GM23338 (cell line): ENCODE data around the gene BLM. TPM values are rescaled to one million over a fixed set of nuclear protein-coding genes. Genes with fewer than 3 reads are reported as not detected.

Experiments used
- ATAC-seq: fragments of 200-7000 bp; cut with Tn5 transposase; 3 replicates; pipeline ENCODE4 v1.9.1; 2020
- DNase-seq: peaks from one replicate; pipeline ENCODE4 v3.0.0-alpha.2; 2015; ENCODE audit warnings: low spot score
- H2AFZ ChIP-seq: fragments of 200-600 bp; sonication (generic); 2 replicates; pipeline ENCODE4 v1.8.0; 2016; ENCODE audit warnings: antibody characterized with exemption, mild to moderate bottlenecking, moderate library complexity
- H3F3A ChIP-seq: fragments of 200-600 bp; sonication (generic); replicated peaks from 2 replicates; pipeline ENCODE4 v1.8.0; 2017; ENCODE audit warnings: antibody characterized with exemption, mixed run types, low read depth
- H3K27ac ChIP-seq: fragments of 200-600 bp; sonication (generic); 2 replicates; pipeline ENCODE4 v1.6.1; 2016; ENCODE audit warnings: low read depth
- H3K27me3 ChIP-seq: fragments of 200-600 bp; sonication (generic); 2 replicates; pipeline ENCODE4 v1.8.0; 2016; ENCODE audit warnings: mild to moderate bottlenecking, mixed run types, moderate library complexity; ENCODE audit not compliant: insufficient read depth
- H3K36me3 ChIP-seq: fragments of 200-600 bp; sonication (generic); 2 replicates; pipeline ENCODE4 v1.8.0; 2016; ENCODE audit warnings: mild to moderate bottlenecking; ENCODE audit not compliant: insufficient read depth
- H3K4me1 ChIP-seq: fragments of 200-600 bp; sonication (generic); 2 replicates; pipeline ENCODE4 v1.8.0; 2016; ENCODE audit warnings: mild to moderate bottlenecking, moderate library complexity; ENCODE audit not compliant: insufficient read depth
- H3K4me2 ChIP-seq: fragments of 200-600 bp; sonication (generic); 2 replicates; pipeline ENCODE4 v1.7.1; 2017; ENCODE audit warnings: mixed run types
- H3K4me3 ChIP-seq: fragments of 200-600 bp; sonication (generic); 2 replicates; pipeline ENCODE4 v1.6.1; 2016; ENCODE audit warnings: mixed run types
- H3K79me2 ChIP-seq: fragments of 200-600 bp; sonication (generic); replicated peaks from 2 replicates; pipeline ENCODE4 v1.8.0; 2017; ENCODE audit warnings: mild to moderate bottlenecking; ENCODE audit not compliant: insufficient read depth
- H3K9me2 ChIP-seq: fragments of 200-600 bp; sonication (generic); 2 replicates; pipeline ENCODE4 v1.8.0; 2017; ENCODE audit not compliant: insufficient read depth
- H4K20me1 ChIP-seq: fragments of 200-600 bp; sonication (generic); replicated peaks from 2 replicates; pipeline ENCODE4 v1.8.0; 2017; ENCODE audit warnings: mild to moderate bottlenecking; ENCODE audit not compliant: insufficient read depth
- H3K27ac Mint-ChIP-seq: 2 replicates; pipeline ENCODE4 v1.8.0; 2020; ENCODE audit warnings: inconsistent platforms, mild to moderate bottlenecking, moderate library complexity, mixed read lengths
- H3K27me3 Mint-ChIP-seq: 3 replicates; pipeline ENCODE4 v1.8.0; 2022; ENCODE audit warnings: low read depth, mild to moderate bottlenecking, moderate library complexity, mixed read lengths, inconsistent platforms; ENCODE audit not compliant: insufficient read depth, poor library complexity
- H3K36me3 Mint-ChIP-seq: 3 replicates; pipeline ENCODE4 v1.8.0; 2021; ENCODE audit warnings: low read depth, mild to moderate bottlenecking, inconsistent platforms, moderate library complexity, mixed read lengths
- H3K4me1 Mint-ChIP-seq: 3 replicates; pipeline ENCODE4 v1.8.0; 2020; ENCODE audit warnings: mild to moderate bottlenecking, inconsistent platforms, mixed read lengths
- H3K4me3 Mint-ChIP-seq: 3 replicates; pipeline ENCODE4 v1.8.0; 2021; ENCODE audit warnings: moderate library complexity, mild to moderate bottlenecking, inconsistent platforms, mixed read lengths
- H3K9me3 Mint-ChIP-seq: 3 replicates; pipeline ENCODE4 v1.8.0; 2020; ENCODE audit warnings: moderate library complexity, mild to moderate bottlenecking, inconsistent platforms, mixed read lengths
- CREB1 ChIP-seq: fragments of 250-450 bp; sonication (Bioruptor Pico); IDR thresholded peaks from 2 replicates; pipeline ENCODE4 v1.5.0; 2020; ENCODE audit warnings: low read depth, mild to moderate bottlenecking, moderate library complexity
- ETS1 ChIP-seq: IDR thresholded peaks from 2 replicates; pipeline ENCODE4 v1.6.1; 2016; ENCODE audit warnings: antibody characterized with exemption
- EZH2 ChIP-seq: fragments of 200-600 bp; sonication (generic); IDR thresholded peaks from one replicate; pipeline ENCODE4 v1.8.0; 2017; ENCODE audit warnings: antibody characterized with exemption, mild to moderate bottlenecking, low read depth; ENCODE audit not compliant: unreplicated experiment
- EZH2phosphoT487 ChIP-seq: fragments of 200-600 bp; sonication (generic); IDR thresholded peaks from one replicate; pipeline ENCODE4 v1.8.1; 2018; ENCODE audit warnings: antibody characterized with exemption; ENCODE audit not compliant: unreplicated experiment
- JUNB ChIP-seq: IDR thresholded peaks from one replicate; pipeline ENCODE4 v1.6.1; 2016; ENCODE audit warnings: antibody characterized with exemption; ENCODE audit not compliant: unreplicated experiment
- NANOG ChIP-seq: IDR thresholded peaks from 2 replicates; pipeline ENCODE4 v1.6.1; 2016; ENCODE audit warnings: antibody characterized with exemption, borderline replicate concordance
- POLR2AphosphoS5 ChIP-seq: IDR thresholded peaks from 2 replicates; pipeline ENCODE4 v1.6.1; 2016; ENCODE audit warnings: antibody characterized with exemption, low read depth
- STAT1 ChIP-seq: IDR thresholded peaks from one replicate; pipeline ENCODE4 v1.6.1; 2016; ENCODE audit warnings: antibody characterized with exemption; ENCODE audit not compliant: unreplicated experiment
- ZNF114 ChIP-seq: fragments of 250-450 bp; sonication (Bioruptor Pico); IDR thresholded peaks from 2 replicates; pipeline ENCODE4 v1.5.0; 2020; ENCODE audit warnings: mild to moderate bottlenecking, moderate library complexity
- ZNF331 ChIP-seq: fragments of 250-450 bp; sonication (Bioruptor Pico); IDR thresholded peaks from 2 replicates; pipeline ENCODE4 v1.5.0; 2020; ENCODE audit warnings: low read depth, mild to moderate bottlenecking, moderate library complexity
- polyA plus RNA-seq: library from polyadenylated mRNA; unstranded; fragments of >200 nt; fragmentation: Nextera tagmentation; extraction: Ambion mirVana; gene quantifications from 2 replicates; pipeline ENCODE4 v1.2.1, GENCODE V29; 2016
- total RNA-seq: library from RNA; depleted of rRNA; stranded (reverse); fragments of >200 nt; shearing (Covaris generic); gene quantifications from 2 replicates; pipeline ENCODE4 v1.2.3, GENCODE V29; 2014
- TF ChIP-seq, protein P1 (sequence below): IDR thresholded peaks from one replicate; pipeline ENCODE4 v1.6.1; 2018; ENCODE audit warnings: antibody characterized with exemption; ENCODE audit not compliant: unreplicated experiment
- TF ChIP-seq, protein P2 (sequence below), 2 experiments: fragments of 200-600 bp in 1 of 2; sonication (generic) in 1 of 2; conservative IDR thresholded peaks; 2 replicates each; pipeline versions ENCODE4 v1.5.1 to v1.6.1; 2016 to 2017; ENCODE audit warnings: antibody characterized with exemption in 2 of 2, low read depth in 2 of 2, mild to moderate bottlenecking in 2 of 2, moderate library complexity in 1 of 2
- TF ChIP-seq, protein P3 (sequence below): fragments of 250-450 bp; sonication (Bioruptor Pico); IDR thresholded peaks from 2 replicates; pipeline ENCODE4 v1.5.0; 2020; ENCODE audit warnings: mild to moderate bottlenecking, moderate library complexity

BLM gene
- total and polyA plus RNA-seq, 2 experiments from 2014 or later: 43.1 to 43.3 TPM

- Mint-ChIP-seq H3K4me3 (peak overlapping the region; percentile 42; the same call in 1 of the 3 replicates), H3K36me3 (peaks cover 56% of the 10 kb centered on the region), H3K9me3 (no peaks in the 10 kb centered on the region), H3K27me3 (peaks cover 13% of the 10 kb centered on the region), H3K4me1 (peaks cover 44% of the 10 kb centered on the region), H3K27ac (peak overlapping the region; percentile 97)
- H3K27ac ChIP-seq: peak overlapping the region; percentile 32
- peaks cover 16% of the 10 kb centered on the region for H3K36me3 ChIP-seq
- peaks cover 14% of the 10 kb centered on the region; the same call in 1 of the 2 replicates for H3F3A ChIP-seq
- H3K9me2 ChIP-seq: no peaks in the 10 kb centered on the region
- H3K79me2 ChIP-seq: no peaks in the 10 kb centered on the region
- ATAC-seq (peak; percentile 40), DNase-seq (peak; percentile 47)
- H2AFZ ChIP-seq: no peak overlapping the region
- no peak overlapping the region for H3K4me3 ChIP-seq
- H3K4me1 ChIP-seq: peaks cover 8% of the 10 kb centered on the region; the same call in 1 of the 2 replicates
- TF ChIP-seq EZH2: no peak
- no peak for TF ChIP-seq ZNF331 (CRISPR knock-in tag)
- TF ChIP-seq, protein P1, sequence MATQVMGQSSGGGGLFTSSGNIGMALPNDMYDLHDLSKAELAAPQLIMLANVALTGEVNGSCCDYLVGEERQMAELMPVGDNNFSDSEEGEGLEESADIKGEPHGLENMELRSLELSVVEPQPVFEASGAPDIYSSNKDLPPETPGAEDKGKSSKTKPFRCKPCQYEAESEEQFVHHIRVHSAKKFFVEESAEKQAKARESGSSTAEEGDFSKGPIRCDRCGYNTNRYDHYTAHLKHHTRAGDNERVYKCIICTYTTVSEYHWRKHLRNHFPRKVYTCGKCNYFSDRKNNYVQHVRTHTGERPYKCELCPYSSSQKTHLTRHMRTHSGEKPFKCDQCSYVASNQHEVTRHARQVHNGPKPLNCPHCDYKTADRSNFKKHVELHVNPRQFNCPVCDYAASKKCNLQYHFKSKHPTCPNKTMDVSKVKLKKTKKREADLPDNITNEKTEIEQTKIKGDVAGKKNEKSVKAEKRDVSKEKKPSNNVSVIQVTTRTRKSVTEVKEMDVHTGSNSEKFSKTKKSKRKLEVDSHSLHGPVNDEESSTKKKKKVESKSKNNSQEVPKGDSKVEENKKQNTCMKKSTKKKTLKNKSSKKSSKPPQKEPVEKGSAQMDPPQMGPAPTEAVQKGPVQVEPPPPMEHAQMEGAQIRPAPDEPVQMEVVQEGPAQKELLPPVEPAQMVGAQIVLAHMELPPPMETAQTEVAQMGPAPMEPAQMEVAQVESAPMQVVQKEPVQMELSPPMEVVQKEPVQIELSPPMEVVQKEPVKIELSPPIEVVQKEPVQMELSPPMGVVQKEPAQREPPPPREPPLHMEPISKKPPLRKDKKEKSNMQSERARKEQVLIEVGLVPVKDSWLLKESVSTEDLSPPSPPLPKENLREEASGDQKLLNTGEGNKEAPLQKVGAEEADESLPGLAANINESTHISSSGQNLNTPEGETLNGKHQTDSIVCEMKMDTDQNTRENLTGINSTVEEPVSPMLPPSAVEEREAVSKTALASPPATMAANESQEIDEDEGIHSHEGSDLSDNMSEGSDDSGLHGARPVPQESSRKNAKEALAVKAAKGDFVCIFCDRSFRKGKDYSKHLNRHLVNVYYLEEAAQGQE: no peak
- no peak for TF ChIP-seq STAT1
- no peak for TF ChIP-seq ETS1
- TF ChIP-seq, protein P2, sequence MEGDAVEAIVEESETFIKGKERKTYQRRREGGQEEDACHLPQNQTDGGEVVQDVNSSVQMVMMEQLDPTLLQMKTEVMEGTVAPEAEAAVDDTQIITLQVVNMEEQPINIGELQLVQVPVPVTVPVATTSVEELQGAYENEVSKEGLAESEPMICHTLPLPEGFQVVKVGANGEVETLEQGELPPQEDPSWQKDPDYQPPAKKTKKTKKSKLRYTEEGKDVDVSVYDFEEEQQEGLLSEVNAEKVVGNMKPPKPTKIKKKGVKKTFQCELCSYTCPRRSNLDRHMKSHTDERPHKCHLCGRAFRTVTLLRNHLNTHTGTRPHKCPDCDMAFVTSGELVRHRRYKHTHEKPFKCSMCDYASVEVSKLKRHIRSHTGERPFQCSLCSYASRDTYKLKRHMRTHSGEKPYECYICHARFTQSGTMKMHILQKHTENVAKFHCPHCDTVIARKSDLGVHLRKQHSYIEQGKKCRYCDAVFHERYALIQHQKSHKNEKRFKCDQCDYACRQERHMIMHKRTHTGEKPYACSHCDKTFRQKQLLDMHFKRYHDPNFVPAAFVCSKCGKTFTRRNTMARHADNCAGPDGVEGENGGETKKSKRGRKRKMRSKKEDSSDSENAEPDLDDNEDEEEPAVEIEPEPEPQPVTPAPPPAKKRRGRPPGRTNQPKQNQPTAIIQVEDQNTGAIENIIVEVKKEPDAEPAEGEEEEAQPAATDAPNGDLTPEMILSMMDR (conservative IDR thresholded peaks at IDR 0.05; ENCODE audit: low read depth in 2 of 2): no peak
- TF ChIP-seq, protein P3, sequence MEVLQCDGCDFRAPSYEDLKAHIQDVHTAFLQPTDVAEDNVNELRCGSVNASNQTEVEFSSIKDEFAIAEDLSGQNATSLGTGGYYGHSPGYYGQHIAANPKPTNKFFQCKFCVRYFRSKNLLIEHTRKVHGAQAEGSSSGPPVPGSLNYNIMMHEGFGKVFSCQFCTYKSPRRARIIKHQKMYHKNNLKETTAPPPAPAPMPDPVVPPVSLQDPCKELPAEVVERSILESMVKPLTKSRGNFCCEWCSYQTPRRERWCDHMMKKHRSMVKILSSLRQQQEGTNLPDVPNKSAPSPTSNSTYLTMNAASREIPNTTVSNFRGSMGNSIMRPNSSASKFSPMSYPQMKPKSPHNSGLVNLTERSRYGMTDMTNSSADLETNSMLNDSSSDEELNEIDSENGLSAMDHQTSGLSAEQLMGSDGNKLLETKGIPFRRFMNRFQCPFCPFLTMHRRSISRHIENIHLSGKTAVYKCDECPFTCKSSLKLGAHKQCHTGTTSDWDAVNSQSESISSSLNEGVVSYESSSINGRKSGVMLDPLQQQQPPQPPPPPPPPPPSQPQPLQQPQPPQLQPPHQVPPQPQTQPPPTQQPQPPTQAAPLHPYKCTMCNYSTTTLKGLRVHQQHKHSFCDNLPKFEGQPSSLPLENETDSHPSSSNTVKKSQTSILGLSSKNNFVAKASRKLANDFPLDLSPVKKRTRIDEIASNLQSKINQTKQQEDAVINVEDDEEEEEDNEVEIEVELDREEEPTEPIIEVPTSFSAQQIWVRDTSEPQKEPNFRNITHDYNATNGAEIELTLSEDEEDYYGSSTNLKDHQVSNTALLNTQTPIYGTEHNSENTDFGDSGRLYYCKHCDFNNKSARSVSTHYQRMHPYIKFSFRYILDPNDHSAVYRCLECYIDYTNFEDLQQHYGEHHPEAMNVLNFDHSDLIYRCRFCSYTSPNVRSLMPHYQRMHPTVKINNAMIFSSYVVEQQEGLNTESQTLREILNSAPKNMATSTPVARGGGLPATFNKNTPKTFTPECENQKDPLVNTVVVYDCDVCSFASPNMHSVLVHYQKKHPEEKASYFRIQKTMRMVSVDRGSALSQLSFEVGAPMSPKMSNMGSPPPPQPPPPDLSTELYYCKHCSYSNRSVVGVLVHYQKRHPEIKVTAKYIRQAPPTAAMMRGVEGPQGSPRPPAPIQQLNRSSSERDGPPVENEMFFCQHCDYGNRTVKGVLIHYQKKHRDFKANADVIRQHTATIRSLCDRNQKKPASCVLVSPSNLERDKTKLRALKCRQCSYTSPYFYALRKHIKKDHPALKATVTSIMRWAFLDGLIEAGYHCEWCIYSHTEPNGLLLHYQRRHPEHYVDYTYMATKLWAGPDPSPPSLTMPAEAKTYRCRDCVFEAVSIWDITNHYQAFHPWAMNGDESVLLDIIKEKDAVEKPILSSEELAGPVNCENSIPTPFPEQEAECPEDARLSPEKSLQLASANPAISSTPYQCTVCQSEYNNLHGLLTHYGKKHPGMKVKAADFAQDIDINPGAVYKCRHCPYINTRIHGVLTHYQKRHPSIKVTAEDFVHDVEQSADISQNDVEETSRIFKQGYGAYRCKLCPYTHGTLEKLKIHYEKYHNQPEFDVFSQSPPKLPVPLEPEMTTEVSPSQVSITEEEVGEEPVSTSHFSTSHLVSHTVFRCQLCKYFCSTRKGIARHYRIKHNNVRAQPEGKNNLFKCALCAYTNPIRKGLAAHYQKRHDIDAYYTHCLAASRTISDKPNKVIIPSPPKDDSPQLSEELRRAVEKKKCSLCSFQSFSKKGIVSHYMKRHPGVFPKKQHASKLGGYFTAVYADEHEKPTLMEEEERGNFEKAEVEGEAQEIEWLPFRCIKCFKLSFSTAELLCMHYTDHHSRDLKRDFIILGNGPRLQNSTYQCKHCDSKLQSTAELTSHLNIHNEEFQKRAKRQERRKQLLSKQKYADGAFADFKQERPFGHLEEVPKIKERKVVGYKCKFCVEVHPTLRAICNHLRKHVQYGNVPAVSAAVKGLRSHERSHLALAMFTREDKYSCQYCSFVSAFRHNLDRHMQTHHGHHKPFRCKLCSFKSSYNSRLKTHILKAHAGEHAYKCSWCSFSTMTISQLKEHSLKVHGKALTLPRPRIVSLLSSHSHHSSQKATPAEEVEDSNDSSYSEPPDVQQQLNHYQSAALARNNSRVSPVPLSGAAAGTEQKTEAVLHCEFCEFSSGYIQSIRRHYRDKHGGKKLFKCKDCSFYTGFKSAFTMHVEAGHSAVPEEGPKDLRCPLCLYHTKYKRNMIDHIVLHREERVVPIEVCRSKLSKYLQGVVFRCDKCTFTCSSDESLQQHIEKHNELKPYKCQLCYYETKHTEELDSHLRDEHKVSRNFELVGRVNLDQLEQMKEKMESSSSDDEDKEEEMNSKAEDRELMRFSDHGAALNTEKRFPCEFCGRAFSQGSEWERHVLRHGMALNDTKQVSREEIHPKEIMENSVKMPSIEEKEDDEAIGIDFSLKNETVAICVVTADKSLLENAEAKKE (CRISPR knock-in tag): no peak
- no peak for TF ChIP-seq ZNF114 (CRISPR knock-in tag)
- no peak for TF ChIP-seq CREB1
- no peak for TF ChIP-seq JUNB
- TF ChIP-seq NANOG: no peak
- no peak for TF ChIP-seq POLR2AphosphoS5
- no peak for TF ChIP-seq EZH2phosphoT487
- no peak overlapping the region for H3K4me2 ChIP-seq
- H4K20me1 ChIP-seq: no peaks in the 10 kb centered on the region; the same call in 1 of the 2 replicates
- H3K27me3 ChIP-seq: no peaks in the 10 kb centered on the region
Observed at GRCh38 chr15:90813796-90814190, 96.6 kb downstream of the BLM start.
